Stimulated activated CD8-positive, alpha-beta memory T cell treated with anti-CD3 and anti-CD28 coated beads, Interleukin-4, amount 100 ng/mL, for 48 hours (primary cell): Measurements from ENCODE around the gene SUN1.
"Not testable (repeated sequence)": the region's sequence is repeated elsewhere in the genome, so short reads cannot be mapped to it uniquely, and the experiment has no call there.

Experiments used
- DNase-seq: peaks from one replicate; pipeline ENCODE4 v3.0.0-alpha.2; 2020

The SUN1 gene

GRCh38 chr7:857661-858060 lies 25.4 kb downstream of the SUN1 start:
- DNase-seq, result no peak

- no peak for DNase-seq
Observed at GRCh38 chr7:859359-860030, 27.2 kb downstream of the SUN1 start.

GRCh38 chr7:860149-860548 lies 27.9 kb downstream of the SUN1 start:
- no peak for DNase-seq

GRCh38 chr7:861222-861621 lies 28.9 kb downstream of the SUN1 start:
- no peak for DNase-seq

- no peak for DNase-seq
Observed at GRCh38 chr7:862157-862556, 29.9 kb downstream of the SUN1 start.

- no peak for DNase-seq
Observed at GRCh38 chr7:863106-863505, 30.8 kb downstream of the SUN1 start.

GRCh38 chr7:865921-866320 lies 33.6 kb downstream of the SUN1 start:
- DNase-seq, result no peak

- DNase-seq, result no peak
Observed at GRCh38 chr7:867001-867405, 34.7 kb downstream of the SUN1 start.

- no peak for DNase-seq
Observed at GRCh38 chr7:867406-868188, 35.3 kb downstream of the SUN1 start.

GRCh38 chr7:868189-868486 lies 35.9 kb downstream of the SUN1 start:
- DNase-seq, result no peak

- DNase-seq, result no peak
Observed at GRCh38 chr7:869348-869747, 37.1 kb downstream of the SUN1 start.

- no peak for DNase-seq
Observed at GRCh38 chr7:871900-872537, 39.7 kb downstream of the SUN1 start.

GRCh38 chr7:872685-873084 lies 40.4 kb downstream of the SUN1 start:
- not testable (repeated sequence) for DNase-seq

GRCh38 chr7:873367-874002 lies 41.2 kb downstream of the SUN1 start:
- peak; percentile 79 for DNase-seq

GRCh38 chr7:874031-874749 lies 41.9 kb downstream of the SUN1 start:
- DNase-seq, result no peak

GRCh38 chr7:875051-875450 lies 42.8 kb downstream of the SUN1 start:
- no peak for DNase-seq

- no peak for DNase-seq
Observed at GRCh38 chr7:875476-876076, 43.3 kb downstream of the SUN1 start.

GRCh38 chr7:876077-876971 lies 44.0 kb downstream of the SUN1 start, which contains the start of gene GET4:
GET4 (plus strand) TSS chr7:876554; CDS start chr7:876646, 92 bp downstream.
- DNase-seq, result peak; percentile 97

GRCh38 chr7:876972-877311 lies 44.7 kb downstream of the SUN1 start:
- no peak for DNase-seq

- peak; percentile 38 for DNase-seq
Observed at GRCh38 chr7:877312-878232, 45.3 kb downstream of the SUN1 start.
